ENCODE measurements around the gene REP15. TPM values are rescaled to one million over a fixed set of nuclear protein-coding genes. Genes with fewer than 3 reads are reported as not detected.

The REP15 gene
- total and polyA plus RNA-seq, 2 donors (not counting 1 experiment from before 2014, with no cell fraction given): 0.44 TPM; not detected in 1

GRCh38 chr12:27707216-27707615, 11.0 kb downstream of the REP15 start:
- Histone ChIP-seq H3K9ac (ENCODE audit: low read length) (no peak overlapping the region), H3K27ac (ENCODE audit: low read length in 2 of 2) (no peak overlapping the region), H3K4me3 (ENCODE audit: control extremely low read depth in 1 of 5, extremely low read depth in 1 of 5, insufficient read depth in 1 of 5, low read depth in 2 of 5, low read length in 4 of 5) (no peak overlapping the region), H3K4me1 (ENCODE audit: control insufficient read depth in 2 of 2, insufficient read depth in 2 of 2, low read length in 2 of 2) (peaks cover 11 to 14% of the 10 kb centered on the region in 2 donors), H4K20me1 (ENCODE audit: control insufficient read depth, insufficient read depth, low read length, poor library complexity, severe bottlenecking) (peaks cover 4% of the 10 kb centered on the region), H3K36me3 (replicated peaks in 1 of 2; ENCODE audit: control extremely low read depth in 1 of 2, control insufficient read depth in 1 of 2, extremely low read depth in 1 of 2, insufficient read depth in 2 of 2, low read length in 1 of 2) (no peaks in the 10 kb centered on the region), H3K27me3 (replicated peaks in 1 of 4; ENCODE audit: control extremely low read depth in 1 of 4, control insufficient read depth in 3 of 4, insufficient read depth in 4 of 4, low read length in 3 of 4) (peaks cover 0 to 4% (median 0%) of the 10 kb centered on the region in 4 experiments), H3K4me2 (replicated peaks; ENCODE audit: low read depth, low read length, poor library complexity, severe bottlenecking) (no peak overlapping the region), H3K79me2 (ENCODE audit: control insufficient read depth, insufficient read depth, low read length) (peaks cover 20% of the 10 kb centered on the region), H3K9me3 (ENCODE audit: control extremely low read depth in 1 of 3, control insufficient read depth in 2 of 3, insufficient read depth in 1 of 3, low read length in 2 of 3) (peaks cover 0 to 4% (median 0%) of the 10 kb centered on the region in 3 donors), H2AFZ (ENCODE audit: insufficient read depth, low read depth, low read length, poor library complexity, severe bottlenecking) (no peak overlapping the region)
- WGBS (ENCODE audit: insufficient coverage): 100% methylated on average over 1 of the region's 2 CpGs
- Mint-ChIP-seq H3K27ac (no peak overlapping the region), H3K4me1 (peaks cover 21% of the 10 kb centered on the region), H3K4me3 (no peak overlapping the region), H3K9me3 (ENCODE audit: insufficient read depth) (no peaks in the 10 kb centered on the region), H3K27me3 (peaks cover 7% of the 10 kb centered on the region)
- ATAC-seq (ENCODE audit: low read depth): no peak
- no peak for DNase-seq
- CTCF ChIA-PET: interaction anchor here (1.1 to 7.0 kb wide), 2 partner anchors 10 to 274 kb away, joined by 5 to 44 read pairs; no protein-coding TSS in a partner anchor
- POLR2A ChIA-PET: interaction anchor here (0.6 kb wide), 1 partner anchor 973 kb away, joined by 6 read pairs; no protein-coding TSS in a partner anchor
- TF ChIP-seq CTCF (IDR thresholded peaks at IDR 0.05) (no peak), EZH2 (IDR thresholded peaks at IDR 0.05; ENCODE audit: borderline replicate concordance, insufficient read depth, low read depth, low read length, poor library complexity, severe bottlenecking) (no peak)
- intact Hi-C loops (cut with micrococcal nuclease): no loop called here

- peaks cover 7% of the 10 kb centered on the region for H3K27me3 Mint-ChIP-seq
- Histone ChIP-seq H3K9ac (ENCODE audit: low read length) (peak overlapping the region; percentile 79), H3K4me3 (ENCODE audit: control extremely low read depth in 1 of 5, extremely low read depth in 1 of 5, insufficient read depth in 1 of 5, low read depth in 2 of 5, low read length in 4 of 5) (peak overlapping the region in 4 of 5 experiments; percentile 71 to 96 (median 91)), H2AFZ (ENCODE audit: insufficient read depth, low read depth, low read length, poor library complexity, severe bottlenecking) (peak overlapping the region; percentile 95), H3K27me3 (replicated peaks in 1 of 4; ENCODE audit: control extremely low read depth in 1 of 4, control insufficient read depth in 3 of 4, insufficient read depth in 4 of 4, low read length in 3 of 4) (peaks cover 0 to 4% (median 0%) of the 10 kb centered on the region in 4 experiments), H3K27ac (ENCODE audit: low read length in 2 of 2) (no peak overlapping the region), H4K20me1 (ENCODE audit: control insufficient read depth, insufficient read depth, low read length, poor library complexity, severe bottlenecking) (peaks cover 10% of the 10 kb centered on the region), H3K4me1 (ENCODE audit: control insufficient read depth in 2 of 2, insufficient read depth in 2 of 2, low read length in 2 of 2) (peaks cover 12 to 16% of the 10 kb centered on the region in 2 donors), H3K36me3 (replicated peaks in 1 of 2; ENCODE audit: control extremely low read depth in 1 of 2, control insufficient read depth in 1 of 2, extremely low read depth in 1 of 2, insufficient read depth in 2 of 2, low read length in 1 of 2) (no peaks in the 10 kb centered on the region), H3K4me2 (replicated peaks; ENCODE audit: low read depth, low read length, poor library complexity, severe bottlenecking) (peak overlapping the region; percentile 80), H3K9me3 (ENCODE audit: control extremely low read depth in 1 of 3, control insufficient read depth in 2 of 3, insufficient read depth in 1 of 3, low read length in 2 of 3) (peaks cover 0 to 4% (median 0%) of the 10 kb centered on the region in 3 donors), H3K79me2 (ENCODE audit: control insufficient read depth, insufficient read depth, low read length) (peaks cover 41% of the 10 kb centered on the region)
- H3K9me3 Mint-ChIP-seq (ENCODE audit: insufficient read depth): no peaks in the 10 kb centered on the region
- WGBS (ENCODE audit: insufficient coverage): 80% methylated on average over 9 of the region's 12 CpGs
- H3K4me3 Mint-ChIP-seq: peak overlapping the region; percentile 97
- CTCF ChIA-PET: interaction anchor here (1.2 kb wide), 1 partner anchor 275 kb away, joined by 3 read pairs; no protein-coding TSS in a partner anchor
- H3K27ac Mint-ChIP-seq: no peak overlapping the region
- no peak for ATAC-seq (ENCODE audit: low read depth)
- H3K4me1 Mint-ChIP-seq: peaks cover 31% of the 10 kb centered on the region
- no peak for DNase-seq
- TF ChIP-seq CTCF (IDR thresholded peaks at IDR 0.05) (no peak), EZH2 (IDR thresholded peaks at IDR 0.05; ENCODE audit: borderline replicate concordance, insufficient read depth, low read depth, low read length, poor library complexity, severe bottlenecking) (no peak)
- intact Hi-C loops (cut with micrococcal nuclease): no loop called here
- POLR2A ChIA-PET: interaction anchor here (1.8 kb wide), 1 partner anchor 71 kb away, joined by 9 read pairs; the partner anchor contains the start of genes KLHL42 and MANSC4
These were observed 13.1 kb downstream of the REP15 start for GRCh38 chr12:27709212-27709931.

Data from B cell (primary cell).